Retinal pigment epithelial cell (primary cell): ENCODE data around the gene TMEM242.
"Not testable (repeated sequence)": the region's sequence is repeated elsewhere in the genome, so short reads cannot be mapped to it uniquely, and the experiment has no call there.

Experiments used
- DNase-seq: peaks from one replicate; pipeline ENCODE4 v3.0.0-alpha.2; 2010; ENCODE audit warnings: low read depth
- H3K4me3 ChIP-seq: 2 replicates; pipeline ENCODE4 v1.5.1; 2011; ENCODE audit warnings: mild to moderate bottlenecking, low read length, control low read depth, moderate library complexity
- CTCF ChIP-seq: conservative IDR thresholded peaks from 2 replicates; pipeline ENCODE4 v1.5.1; 2011; ENCODE audit warnings: low read depth, low read length, control low read depth, inconsistent platforms

TMEM242 gene

GRCh38 chr6:157312757-157313156 lies 10.6 kb downstream of the TMEM242 start:
- TF ChIP-seq CTCF, result no peak
- no peak for DNase-seq
- H3K4me3 ChIP-seq, result no peak overlapping the region

GRCh38 chr6:157310693-157311092 lies 12.6 kb downstream of the TMEM242 start:
- DNase-seq, H3K4me3 ChIP-seq: not testable (repeated sequence)

- no peak for TF ChIP-seq CTCF
- no peak for DNase-seq
- no peak overlapping the region for H3K4me3 ChIP-seq
Observed at GRCh38 chr6:157307661-157308060, 15.7 kb downstream of the TMEM242 start.

- DNase-seq, result no peak
- no peak for TF ChIP-seq CTCF
- H3K4me3 ChIP-seq, result no peak overlapping the region
Observed at GRCh38 chr6:157305670-157306653, 17.4 kb downstream of the TMEM242 start.

GRCh38 chr6:157304899-157305663 lies 18.2 kb downstream of the TMEM242 start:
- no peak for DNase-seq
- TF ChIP-seq CTCF, result no peak
- no peak overlapping the region for H3K4me3 ChIP-seq

GRCh38 chr6:157302736-157303135 lies 20.6 kb downstream of the TMEM242 start:
- H3K4me3 ChIP-seq, result no peak overlapping the region
- DNase-seq, result no peak
- TF ChIP-seq CTCF, result no peak

GRCh38 chr6:157300436-157300835 lies 22.9 kb downstream of the TMEM242 start:
- TF ChIP-seq CTCF, result no peak
- DNase-seq, result no peak

More at GRCh38 chr6:157300436-157300835, 22.9 kb downstream of the TMEM242 start:
- no peak overlapping the region for H3K4me3 ChIP-seq
